ENCODE measurements around the gene PHF21A. TPM values are rescaled to one million over a fixed set of nuclear protein-coding genes. Genes with fewer than 3 reads are reported as not detected.

PHF21A gene
- total and polyA plus RNA-seq, 2 of the 8 experiments (the other 6 are each of a cell fraction or from before 2014, with no cell fraction given): 17.6 to 40.3 TPM

GRCh38 chr11:46026606-46027293, 94.5 kb downstream of the PHF21A start:
- Histone ChIP-seq H3K4me1 (replicated peaks in 1 of 4; ENCODE audit: control insufficient read depth in 3 of 4, insufficient read depth in 4 of 4, low read length in 3 of 4) (peaks cover 0 to 4% (median 3%) of the 10 kb centered on the region in 4 experiments; a peak in 5 of 7 replicates), H3K79me1 (ENCODE audit: low read depth, low read length) (0 out of 2 replicates have a peak, but pooled peaks cover 2% of the 10 kb centered on the region), H4K8ac (ENCODE audit: extremely low read depth, insufficient read depth, low read length) (no peak overlapping the region), H3K4me2 (ENCODE audit: insufficient read depth in 1 of 2, low read depth in 2 of 2, low read length in 2 of 2) (peak overlapping the region; percentile 18 to 23; a peak in 2 of 4 replicates), H3K9me3 (ENCODE audit: insufficient read depth in 2 of 2, low read depth in 1 of 2, low read length in 1 of 2) (no peaks in the 10 kb centered on the region), H2BK20ac (ENCODE audit: low read length) (no peak overlapping the region), H3K4ac (replicated peaks; ENCODE audit: insufficient read length, low read depth, low read length) (no peak overlapping the region), H3K27ac (ENCODE audit: low read depth, low read length) (no peak overlapping the region), H2BK12ac (ENCODE audit: low read depth, low read length) (no peak overlapping the region), H3K27me3 (replicated peaks in 1 of 4; ENCODE audit: control insufficient read depth in 3 of 4, extremely low read depth in 1 of 4, insufficient read depth in 3 of 4, low read length in 3 of 4) (no peaks in the 10 kb centered on the region), H3K9ac (replicated peaks in 1 of 4; ENCODE audit: extremely low read depth in 1 of 4, low read depth in 3 of 4, low read length in 3 of 4) (no peak overlapping the region), H2BK120ac (replicated peaks; ENCODE audit: low read depth, low read length) (no peak overlapping the region), H4K20me1 (replicated peaks in 1 of 2; ENCODE audit: control insufficient read depth in 1 of 2, insufficient read depth in 2 of 2, low read length in 2 of 2) (no peaks in the 10 kb centered on the region), H3K79me2 (ENCODE audit: control insufficient read depth in 1 of 2, insufficient read depth in 2 of 2, low read length in 2 of 2) (no peaks in the 10 kb centered on the region; a peak in 2 of 4 replicates), H3K36me3 (ENCODE audit: control insufficient read depth in 2 of 4, insufficient read depth in 4 of 4, low read length in 3 of 4) (no peaks in the 10 kb centered on the region), H3K14ac (ENCODE audit: insufficient read length) (no peak overlapping the region), H3K23me2 (ENCODE audit: low read depth, low read length) (no peaks in the 10 kb centered on the region; the same call in 1 of the 2 replicates), H3K56ac (replicated peaks; ENCODE audit: insufficient read length, low read depth, low read length) (no peak overlapping the region), H4K5ac (ENCODE audit: insufficient read length, low read depth, low read length) (no peak overlapping the region), H2AFZ (ENCODE audit: low read length) (no peak overlapping the region), H3K4me3 (ENCODE audit: extremely low read depth in 1 of 4, insufficient read depth in 2 of 4, low read depth in 3 of 4, low read length in 4 of 4) (no peak overlapping the region), H3K18ac (ENCODE audit: extremely low read depth, low read length) (0 out of 2 replicates have a peak overlapping the region, but pooled peaks have one; percentile 13), H2BK15ac (ENCODE audit: low read length) (no peak overlapping the region), H2BK5ac (ENCODE audit: low read depth, low read length) (no peak overlapping the region), H4K91ac (replicated peaks; ENCODE audit: insufficient read length, low read length) (no peak overlapping the region), H2AK5ac (ENCODE audit: low read depth, low read length) (no peak overlapping the region), H3K23ac (ENCODE audit: insufficient read length) (no peak overlapping the region)
- no peak for FAIRE-seq
- ChIA-PET POLR2A (ENCODE audit: partially characterized antibody) (interaction anchor here (0.6 kb wide), 1 partner anchor 14 kb away, joined by 4 read pairs; no protein-coding TSS in a partner anchor), CTCF (ENCODE audit: partially characterized antibody) (interaction anchor here (0.6 kb wide), 1 partner anchor 11 kb away, joined by 4 read pairs; no protein-coding TSS in a partner anchor)
- DNase-seq (ENCODE audit: low read depth in 1 of 2, low spot score in 2 of 2): no peak
- 81% methylated on average over 10 of the region's 10 CpGs; no CpG with 5 or more reads in 1 of the 2 experiments for WGBS, 2 experiments (ENCODE audit: extremely low coverage in 1 of 2, insufficient coverage in 1 of 2, insufficient read length in 1 of 2, insufficient replicate concordance in 2 of 2, low coverage in 1 of 2, low lambda C conversion rate in 2 of 2, missing lambda C conversion rate in 1 of 2)
- TF ChIP-seq SP1 (IDR thresholded peaks at IDR 0.05; ENCODE audit: low read depth, low read length): no peak
- TF ChIP-seq POU5F1 (IDR thresholded peaks at IDR 0.05; ENCODE audit: low read depth, low read length): no peak
- TF ChIP-seq CBX8 (IDR thresholded peaks at IDR 0.05; ENCODE audit: borderline replicate concordance, low read depth, low read length): no peak
- no peak for TF ChIP-seq EP300 (IDR thresholded peaks at IDR 0.05; ENCODE audit: borderline replicate concordance in 1 of 2, low read depth in 2 of 2, low read length in 2 of 2)
- TF ChIP-seq SIX5 (IDR thresholded peaks at IDR 0.05; ENCODE audit: low read depth, low read length): no peak
- TF ChIP-seq PHF8 (conservative IDR thresholded peaks at IDR 0.05; ENCODE audit: low read depth, low read length): no peak
- TF ChIP-seq GTF2F1 (IDR thresholded peaks at IDR 0.05; ENCODE audit: borderline replicate concordance, low read depth, low read length): no peak
- TF ChIP-seq RAD21 (IDR thresholded peaks at IDR 0.05 in 1 of 2, conservative IDR thresholded peaks at IDR 0.05 in 1 of 2; ENCODE audit: low read depth in 2 of 2, low read length in 2 of 2): no peak
